GM12878 (cell line): ENCODE measurements around the gene USP10. TPM values are rescaled to one million over a fixed set of nuclear protein-coding genes. Genes with fewer than 3 reads are reported as not detected.
A peak's percentile ranks its signal among the peaks of the same experiment; 100 is the strongest.

Experiments used
- DPF2 ChIP-seq: fragments of 450-650 bp; IDR thresholded peaks from 2 replicates; pipeline ENCODE4 v1.6.1; 2017; ENCODE audit warnings: mild to moderate bottlenecking
- FOXM1 ChIP-seq: IDR thresholded peaks from 2 replicates; pipeline ENCODE4 v1.6.1; 2012; ENCODE audit warnings: low read depth, mild to moderate bottlenecking, inconsistent platforms, low read length, moderate library complexity
- MYB ChIP-seq: fragments of 150-350 bp; IDR thresholded peaks from 2 replicates; pipeline ENCODE4 v1.6.1; 2014; ENCODE audit warnings: mild to moderate bottlenecking, low read depth, low read length, borderline replicate concordance
- NFIC ChIP-seq: IDR thresholded peaks from 2 replicates; pipeline ENCODE4 v1.6.1; 2012; ENCODE audit warnings: low read depth, mild to moderate bottlenecking, inconsistent platforms, low read length, moderate library complexity
- RAD21 ChIP-seq: IDR thresholded peaks from 2 replicates; pipeline ENCODE4 v1.6.1; 2011; ENCODE audit warnings: mild to moderate bottlenecking, low read depth, low read length, moderate library complexity; ENCODE audit not compliant: insufficient read depth
- RAD51 ChIP-seq: fragments of 450-650 bp; IDR thresholded peaks from 2 replicates; pipeline ENCODE4 v1.6.1; 2016; ENCODE audit warnings: moderate library complexity, mild to moderate bottlenecking, inconsistent platforms
- RB1 ChIP-seq: fragments of 450-650 bp; formaldehyde crosslinking; IDR thresholded peaks from 2 replicates; pipeline ENCODE4 v1.6.1; 2017; ENCODE audit warnings: mild to moderate bottlenecking, borderline replicate concordance
- RCOR1 ChIP-seq: conservative IDR thresholded peaks from 2 replicates; pipeline ENCODE4 v1.6.1; 2012; ENCODE audit warnings: low read depth, low read length, improper control_type of control experiment
- RELA ChIP-seq: fragments of 450-650 bp; IDR thresholded peaks from 2 replicates; pipeline ENCODE4 v1.8.0; 2014; ENCODE audit warnings: borderline replicate concordance; ENCODE audit not compliant: partially characterized antibody
- RFX5 ChIP-seq: IDR thresholded peaks from 2 replicates; pipeline ENCODE4 v1.6.1; 2011; ENCODE audit warnings: low read depth, low read length, improper control_type of control experiment
- RUNX3 ChIP-seq: IDR thresholded peaks from 2 replicates; pipeline ENCODE4 v1.6.1; 2012; ENCODE audit warnings: low read length, inconsistent platforms
- SMAD5 ChIP-seq: IDR thresholded peaks from 2 replicates; pipeline ENCODE4 v1.6.1; 2016; ENCODE audit warnings: antibody characterized with exemption, low read depth
- YY1 ChIP-seq: IDR thresholded peaks from 2 replicates; pipeline ENCODE4 v1.6.1; 2011; ENCODE audit warnings: low read depth, mild to moderate bottlenecking, low read length
- polyA plus RNA-seq, 11 experiments: library from polyadenylated mRNA; depleted of rRNA in 4 of 11; unstranded in 6 of 11; stranded (reverse) in 5 of 11; fragments of >200 nt; fragmentation: Nextera tagmentation in 4 of 11; fragmentation: Illumina TruSeq in 1 of 11; extraction: Ambion mirVana in 4 of 11; extraction: Trizol in 1 of 11; gene quantifications; 1 replicate in 1 of 11; 2 replicates in 10 of 11; pipeline versions ENCODE4 v1.2.1 to v1.2.3, GENCODE V29; 2011 to 2016; ENCODE audit warnings: inconsistent platforms in 2 of 11, missing spikeins in 2 of 11, low read depth in 1 of 11
- total RNA-seq, 4 experiments: library from RNA; depleted of rRNA in 3 of 4; stranded (reverse); fragments of >200 nt in 3 of 4; fragmentation: Illumina TruSeq in 1 of 4; extraction: Trizol in 1 of 4; gene quantifications; 2 replicates each; pipeline versions ENCODE4 v1.2.1 to v1.2.3, GENCODE V29; 2013 to 2021
- TF ChIP-seq, protein P1 (sequence below): fragments of 450-650 bp; IDR thresholded peaks from 2 replicates; pipeline ENCODE4 v1.6.1; 2017; ENCODE audit warnings: borderline replicate concordance
- TF ChIP-seq, protein P2 (sequence below): fragments of 450-650 bp; IDR thresholded peaks from 2 replicates; pipeline ENCODE4 v1.6.1; 2017; ENCODE audit warnings: low read depth, mild to moderate bottlenecking, moderate library complexity
- TF ChIP-seq, protein P3 (sequence below): fragments of 450-650 bp; IDR thresholded peaks from 2 replicates; pipeline ENCODE4 v1.6.1; 2016; ENCODE audit warnings: mild to moderate bottlenecking
- TF ChIP-seq, protein P4 (sequence below): IDR thresholded peaks from 2 replicates; pipeline ENCODE4 v1.6.1; 2011; ENCODE audit warnings: low read depth, mild to moderate bottlenecking, low read length, moderate library complexity, borderline replicate concordance; ENCODE audit errors: extremely low read depth
- TF ChIP-seq, protein P5 (sequence below): fragments of 450-650 bp; IDR thresholded peaks from 2 replicates; pipeline ENCODE4 v1.6.1; 2017; ENCODE audit warnings: mild to moderate bottlenecking, moderate library complexity

USP10 gene
- total and polyA plus RNA-seq, 10 of the 15 experiments (the other 5 are each of a cell fraction or from before 2014, with no cell fraction given), result 46.1 to 160 (median 105) TPM

DNA sequence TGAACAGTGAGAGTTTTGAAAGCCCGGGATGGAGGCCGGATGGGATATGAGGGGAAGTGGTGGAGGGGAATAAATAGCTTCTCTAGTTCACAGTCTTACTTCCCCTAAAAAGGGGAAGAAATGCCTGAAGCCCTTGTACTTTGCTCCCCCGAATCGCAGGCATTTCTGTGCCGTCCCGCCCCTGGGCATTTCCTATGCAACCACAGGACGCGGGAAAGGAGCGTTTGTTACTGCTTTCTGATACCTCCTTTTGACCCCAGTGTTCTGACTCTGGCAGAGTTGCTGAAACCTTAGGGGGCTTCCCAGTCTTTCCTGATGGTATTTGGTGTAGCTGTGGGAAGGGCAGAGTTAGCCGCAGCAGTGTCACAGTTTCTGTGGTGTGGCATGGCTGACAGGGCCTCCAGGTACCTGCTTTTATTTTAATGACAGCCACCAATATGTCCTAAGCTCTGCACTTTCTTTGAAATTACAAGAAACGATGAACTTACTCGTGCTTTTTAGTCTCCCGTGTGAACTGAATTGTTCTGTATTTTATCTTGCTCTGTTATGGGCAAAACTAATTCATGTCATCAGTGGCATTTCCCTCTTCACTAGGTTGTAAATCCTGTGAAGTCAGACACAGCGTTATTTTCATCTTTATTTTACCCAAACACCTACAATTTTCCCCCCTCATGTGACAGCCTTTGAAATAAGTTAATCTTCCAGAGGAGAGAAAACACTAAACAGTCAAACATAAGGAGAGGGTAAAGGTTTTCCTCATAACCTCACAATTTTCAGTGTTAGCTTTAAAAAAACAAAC is 27.1 kb downstream of the USP10 start (continued):
- TF ChIP-seq NFIC (peak; percentile 63), YY1 (0 out of 2 replicates have a peak, but pooled peaks have one; percentile 35), DPF2 (0 out of 2 replicates have a peak, but pooled peaks have one; percentile 89), RAD51 (peak; percentile 32; the same call in 1 of the 2 replicates), MYB (no peak), RUNX3 (peak; percentile 92), RFX5 (no peak), RB1 (no peak), FOXM1 (peak; percentile 35; the same call in 1 of the 2 replicates), RCOR1 (no peak), SMAD5 (no peak), RAD21 (no peak), RELA (peak; percentile 83)
- TF ChIP-seq, protein P1, sequence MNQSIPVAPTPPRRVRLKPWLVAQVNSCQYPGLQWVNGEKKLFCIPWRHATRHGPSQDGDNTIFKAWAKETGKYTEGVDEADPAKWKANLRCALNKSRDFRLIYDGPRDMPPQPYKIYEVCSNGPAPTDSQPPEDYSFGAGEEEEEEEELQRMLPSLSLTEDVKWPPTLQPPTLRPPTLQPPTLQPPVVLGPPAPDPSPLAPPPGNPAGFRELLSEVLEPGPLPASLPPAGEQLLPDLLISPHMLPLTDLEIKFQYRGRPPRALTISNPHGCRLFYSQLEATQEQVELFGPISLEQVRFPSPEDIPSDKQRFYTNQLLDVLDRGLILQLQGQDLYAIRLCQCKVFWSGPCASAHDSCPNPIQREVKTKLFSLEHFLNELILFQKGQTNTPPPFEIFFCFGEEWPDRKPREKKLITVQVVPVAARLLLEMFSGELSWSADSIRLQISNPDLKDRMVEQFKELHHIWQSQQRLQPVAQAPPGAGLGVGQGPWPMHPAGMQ, result peak; percentile 55; the same call in 1 of the 2 replicates
- TF ChIP-seq, protein P2, sequence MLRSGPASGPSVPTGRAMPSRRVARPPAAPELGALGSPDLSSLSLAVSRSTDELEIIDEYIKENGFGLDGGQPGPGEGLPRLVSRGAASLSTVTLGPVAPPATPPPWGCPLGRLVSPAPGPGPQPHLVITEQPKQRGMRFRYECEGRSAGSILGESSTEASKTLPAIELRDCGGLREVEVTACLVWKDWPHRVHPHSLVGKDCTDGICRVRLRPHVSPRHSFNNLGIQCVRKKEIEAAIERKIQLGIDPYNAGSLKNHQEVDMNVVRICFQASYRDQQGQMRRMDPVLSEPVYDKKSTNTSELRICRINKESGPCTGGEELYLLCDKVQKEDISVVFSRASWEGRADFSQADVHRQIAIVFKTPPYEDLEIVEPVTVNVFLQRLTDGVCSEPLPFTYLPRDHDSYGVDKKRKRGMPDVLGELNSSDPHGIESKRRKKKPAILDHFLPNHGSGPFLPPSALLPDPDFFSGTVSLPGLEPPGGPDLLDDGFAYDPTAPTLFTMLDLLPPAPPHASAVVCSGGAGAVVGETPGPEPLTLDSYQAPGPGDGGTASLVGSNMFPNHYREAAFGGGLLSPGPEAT, result peak; percentile 97
- TF ChIP-seq, protein P3, sequence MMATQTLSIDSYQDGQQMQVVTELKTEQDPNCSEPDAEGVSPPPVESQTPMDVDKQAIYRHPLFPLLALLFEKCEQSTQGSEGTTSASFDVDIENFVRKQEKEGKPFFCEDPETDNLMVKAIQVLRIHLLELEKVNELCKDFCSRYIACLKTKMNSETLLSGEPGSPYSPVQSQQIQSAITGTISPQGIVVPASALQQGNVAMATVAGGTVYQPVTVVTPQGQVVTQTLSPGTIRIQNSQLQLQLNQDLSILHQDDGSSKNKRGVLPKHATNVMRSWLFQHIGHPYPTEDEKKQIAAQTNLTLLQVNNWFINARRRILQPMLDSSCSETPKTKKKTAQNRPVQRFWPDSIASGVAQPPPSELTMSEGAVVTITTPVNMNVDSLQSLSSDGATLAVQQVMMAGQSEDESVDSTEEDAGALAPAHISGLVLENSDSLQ, result peak; percentile 35; the same call in 1 of the 2 replicates
- TF ChIP-seq, protein P4, sequence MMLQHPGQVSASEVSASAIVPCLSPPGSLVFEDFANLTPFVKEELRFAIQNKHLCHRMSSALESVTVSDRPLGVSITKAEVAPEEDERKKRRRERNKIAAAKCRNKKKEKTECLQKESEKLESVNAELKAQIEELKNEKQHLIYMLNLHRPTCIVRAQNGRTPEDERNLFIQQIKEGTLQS, result no peak
- TF ChIP-seq, protein P5, sequence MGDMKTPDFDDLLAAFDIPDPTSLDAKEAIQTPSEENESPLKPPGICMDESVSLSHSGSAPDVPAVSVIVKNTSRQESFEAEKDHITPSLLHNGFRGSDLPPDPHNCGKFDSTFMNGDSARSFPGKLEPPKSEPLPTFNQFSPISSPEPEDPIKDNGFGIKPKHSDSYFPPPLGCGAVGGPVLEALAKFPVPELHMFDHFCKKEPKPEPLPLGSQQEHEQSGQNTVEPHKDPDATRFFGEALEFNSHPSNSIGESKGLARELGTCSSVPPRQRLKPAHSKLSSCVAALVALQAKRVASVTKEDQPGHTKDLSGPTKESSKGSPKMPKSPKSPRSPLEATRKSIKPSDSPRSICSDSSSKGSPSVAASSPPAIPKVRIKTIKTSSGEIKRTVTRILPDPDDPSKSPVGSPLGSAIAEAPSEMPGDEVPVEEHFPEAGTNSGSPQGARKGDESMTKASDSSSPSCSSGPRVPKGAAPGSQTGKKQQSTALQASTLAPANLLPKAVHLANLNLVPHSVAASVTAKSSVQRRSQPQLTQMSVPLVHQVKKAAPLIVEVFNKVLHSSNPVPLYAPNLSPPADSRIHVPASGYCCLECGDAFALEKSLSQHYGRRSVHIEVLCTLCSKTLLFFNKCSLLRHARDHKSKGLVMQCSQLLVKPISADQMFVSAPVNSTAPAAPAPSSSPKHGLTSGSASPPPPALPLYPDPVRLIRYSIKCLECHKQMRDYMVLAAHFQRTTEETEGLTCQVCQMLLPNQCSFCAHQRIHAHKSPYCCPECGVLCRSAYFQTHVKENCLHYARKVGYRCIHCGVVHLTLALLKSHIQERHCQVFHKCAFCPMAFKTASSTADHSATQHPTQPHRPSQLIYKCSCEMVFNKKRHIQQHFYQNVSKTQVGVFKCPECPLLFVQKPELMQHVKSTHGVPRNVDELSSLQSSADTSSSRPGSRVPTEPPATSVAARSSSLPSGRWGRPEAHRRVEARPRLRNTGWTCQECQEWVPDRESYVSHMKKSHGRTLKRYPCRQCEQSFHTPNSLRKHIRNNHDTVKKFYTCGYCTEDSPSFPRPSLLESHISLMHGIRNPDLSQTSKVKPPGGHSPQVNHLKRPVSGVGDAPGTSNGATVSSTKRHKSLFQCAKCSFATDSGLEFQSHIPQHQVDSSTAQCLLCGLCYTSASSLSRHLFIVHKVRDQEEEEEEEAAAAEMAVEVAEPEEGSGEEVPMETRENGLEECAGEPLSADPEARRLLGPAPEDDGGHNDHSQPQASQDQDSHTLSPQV, result no peak
